IPS DF 4.7 (cell line): ENCODE data around the gene FRAS1.
"Not testable (repeated sequence)": the region's sequence is repeated elsewhere in the genome, so short reads cannot be mapped to it uniquely, and the experiment has no call there.

Source experiments
- DNase-seq: peaks from one replicate; pipeline ENCODE4 v3.0.0-alpha.2; 2013; ENCODE audit warnings: low spot score; ENCODE audit errors: extremely low read depth

FRAS1 gene

DNA sequence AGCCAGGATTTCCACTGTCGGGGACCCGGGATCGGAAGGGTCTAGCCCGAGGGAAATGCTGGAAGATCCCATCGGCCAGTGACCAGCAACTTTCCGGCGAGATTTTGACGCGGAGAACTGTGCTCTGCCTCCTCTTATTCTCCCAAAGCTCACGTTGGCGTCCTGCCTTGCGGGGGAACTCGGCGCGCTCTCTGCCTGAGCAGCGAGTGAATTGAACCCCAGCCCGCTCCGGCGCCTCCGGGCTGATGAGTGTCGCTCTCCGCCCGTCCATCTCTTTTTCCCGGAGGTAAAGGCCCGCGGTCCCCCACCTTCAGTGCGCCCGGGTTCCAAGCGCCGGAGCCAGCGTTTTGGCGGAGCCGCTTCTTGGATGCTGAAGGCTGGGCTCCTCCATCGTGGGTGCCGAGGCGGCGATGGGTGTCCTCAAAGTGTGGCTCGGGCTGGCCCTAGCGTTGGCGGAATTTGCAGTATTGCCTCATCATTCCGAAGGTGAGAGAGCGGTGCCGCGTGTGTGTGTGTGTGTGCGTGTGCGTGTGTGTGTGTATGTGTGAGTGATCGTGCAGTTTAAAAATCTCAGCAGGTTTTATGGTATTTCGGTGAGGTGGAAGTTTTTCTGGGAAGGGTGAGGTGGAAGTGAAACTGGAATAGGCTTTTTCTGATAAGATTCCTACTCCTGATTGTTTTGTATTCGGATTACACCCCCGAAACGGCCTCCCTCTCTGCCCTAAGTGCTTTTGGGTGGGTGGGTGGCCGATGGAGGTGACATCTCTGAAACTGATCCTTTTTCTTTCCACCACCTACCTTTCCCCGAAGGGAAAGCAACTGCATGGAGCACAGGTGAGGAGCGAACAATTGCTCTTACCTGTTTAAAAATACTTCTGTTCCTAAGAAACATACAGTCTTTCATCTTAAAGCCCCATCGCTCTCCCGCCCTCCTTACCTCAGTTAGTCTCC, 752 bp downstream of the FRAS1 start:
- DNase-seq = no peak

DNA sequence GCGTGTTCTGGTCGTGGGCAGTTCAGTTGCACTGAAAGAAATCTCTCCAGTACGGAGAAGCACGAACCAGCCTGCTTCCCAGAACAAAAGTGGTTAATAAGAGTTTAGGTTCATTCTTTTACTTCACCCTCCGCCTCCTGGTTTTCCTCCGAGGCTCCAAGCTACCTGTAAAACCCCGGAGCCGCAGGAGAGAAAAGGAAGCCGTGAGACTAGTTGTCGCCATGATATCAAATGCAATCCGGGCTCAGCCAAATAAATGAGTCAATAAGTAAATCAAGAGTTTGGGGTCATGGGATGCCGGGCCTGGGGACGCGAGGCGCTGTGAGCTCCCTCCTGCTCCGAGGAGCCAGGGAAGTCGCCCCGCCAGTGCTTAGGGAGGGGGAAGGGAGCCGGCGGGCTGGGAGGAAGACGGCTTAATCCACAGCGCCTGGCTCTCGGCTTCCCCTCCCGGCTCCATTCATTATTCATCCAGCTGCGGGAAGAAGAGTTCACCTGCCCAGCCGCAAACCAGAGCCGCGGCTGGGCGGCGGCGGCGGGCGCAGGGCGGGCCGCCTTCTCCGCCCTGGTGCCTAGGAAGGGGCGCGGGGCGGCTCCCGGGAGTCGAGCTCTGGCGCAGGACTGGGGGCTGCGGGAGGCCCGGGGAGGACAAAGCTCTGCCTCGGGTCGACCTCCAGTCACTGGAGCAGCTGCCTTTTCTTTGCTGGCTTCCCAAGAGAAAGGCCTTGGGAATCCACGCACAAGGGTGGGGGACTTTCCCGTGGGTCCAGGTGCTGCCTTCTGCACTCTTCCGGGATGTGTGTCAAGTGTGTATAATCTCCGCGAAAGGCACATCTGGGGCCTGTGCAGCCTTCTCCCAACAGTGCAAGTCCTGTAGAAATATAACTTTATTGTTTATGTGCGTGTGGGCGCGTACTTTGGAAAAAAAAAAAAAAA, 1.7 kb downstream of the FRAS1 start:
- DNase-seq = no peak

DNA sequence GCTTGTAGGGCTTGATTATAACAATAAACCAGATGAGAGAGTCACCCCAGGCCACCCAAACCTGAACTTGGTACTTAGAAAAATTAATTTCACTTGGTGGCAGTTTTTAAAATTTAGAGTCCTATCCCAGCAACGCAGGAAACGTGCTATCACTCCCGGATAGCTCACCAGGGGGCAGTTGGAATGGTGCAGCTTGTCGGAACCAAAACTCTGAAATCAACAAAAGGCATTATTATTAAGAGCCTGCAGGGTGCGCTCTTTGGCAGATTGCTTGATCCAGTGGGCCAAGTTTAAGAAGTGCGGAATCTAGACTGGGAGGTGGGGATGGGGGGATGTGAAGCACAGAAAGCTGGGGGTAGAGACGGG, 2.4 kb downstream of the FRAS1 start:
- DNase-seq = no peak

DNA sequence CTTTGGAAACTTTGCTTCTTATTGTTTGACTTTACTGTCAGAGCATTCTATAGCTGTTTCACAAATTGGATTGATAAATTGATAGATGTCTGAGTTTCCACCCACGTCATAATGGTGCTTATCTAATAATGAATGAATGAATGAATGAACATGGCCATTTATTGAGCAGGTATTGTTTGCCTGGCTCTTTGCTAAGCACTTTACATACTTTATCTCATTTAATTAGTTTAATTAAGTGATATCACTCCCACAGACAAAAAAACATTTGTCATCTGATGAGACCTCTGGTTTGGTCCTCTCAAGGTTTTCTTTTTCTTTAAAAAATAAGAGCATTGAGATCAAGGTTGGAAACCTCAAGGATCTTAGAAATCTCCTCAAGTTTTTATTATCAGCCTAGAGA, 2.8 kb downstream of the FRAS1 start:
- DNase-seq = no peak

DNA sequence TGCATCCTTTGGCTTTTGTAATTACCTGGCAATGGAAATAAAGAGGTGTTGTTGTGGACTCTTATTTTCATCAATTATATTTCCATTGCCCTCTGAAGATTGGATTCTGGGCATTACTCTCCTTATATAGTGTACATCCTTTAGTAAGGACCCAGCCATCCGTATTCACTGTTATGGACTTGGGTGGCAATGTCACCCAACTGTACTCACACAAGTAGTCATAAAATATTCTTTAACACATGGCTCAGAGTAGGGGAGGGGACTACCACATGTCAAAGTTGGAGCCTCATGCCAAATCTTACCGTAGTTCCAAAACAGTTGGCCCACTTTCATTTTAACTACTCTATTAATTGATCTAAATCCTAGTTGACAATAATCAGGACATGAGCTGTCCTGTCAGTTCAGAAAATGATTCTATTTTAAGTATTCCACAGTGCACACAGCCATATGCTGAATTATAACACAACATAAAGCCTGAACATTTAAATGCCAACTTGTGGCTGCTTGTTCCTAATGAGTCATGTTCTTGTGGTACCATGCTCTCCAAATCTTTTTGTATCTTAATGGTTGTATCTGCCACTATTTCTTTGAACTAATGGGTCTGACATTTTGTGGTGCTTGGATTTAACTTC, 4.9 kb downstream of the FRAS1 start:
- no peak for DNase-seq

DNA sequence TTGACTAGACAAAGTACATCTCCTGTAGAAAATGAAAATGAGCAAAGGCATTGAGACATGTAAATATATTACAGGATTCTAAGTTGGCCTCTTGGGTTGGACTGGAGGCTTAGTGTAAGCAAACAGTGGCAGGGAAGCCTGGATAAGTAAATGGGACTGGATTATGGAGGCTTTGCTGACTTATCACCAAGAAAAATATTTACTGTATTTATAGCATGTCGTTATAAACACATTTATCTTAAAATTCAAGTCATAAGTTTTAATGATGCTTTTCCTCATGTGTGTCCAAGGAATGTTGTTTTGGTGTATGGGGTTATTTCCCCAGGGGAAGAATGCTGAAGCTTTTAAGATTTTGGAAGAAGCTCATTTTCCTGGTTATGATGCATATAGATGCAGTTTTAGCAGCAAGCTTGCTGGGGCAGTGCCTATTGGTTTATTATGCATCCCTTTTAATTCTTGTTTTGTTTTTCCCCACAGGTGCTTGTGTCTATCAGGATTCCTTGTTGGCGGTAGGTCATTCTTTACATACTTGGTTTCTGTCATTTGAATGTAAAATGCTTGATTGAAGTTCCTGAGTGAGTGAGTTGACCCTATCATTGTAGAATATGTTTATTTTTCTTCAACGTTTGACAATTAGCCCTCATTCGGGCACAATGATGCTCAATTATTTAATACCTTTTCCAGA, 8.5 kb downstream of the FRAS1 start:
- DNase-seq = no peak

DNA sequence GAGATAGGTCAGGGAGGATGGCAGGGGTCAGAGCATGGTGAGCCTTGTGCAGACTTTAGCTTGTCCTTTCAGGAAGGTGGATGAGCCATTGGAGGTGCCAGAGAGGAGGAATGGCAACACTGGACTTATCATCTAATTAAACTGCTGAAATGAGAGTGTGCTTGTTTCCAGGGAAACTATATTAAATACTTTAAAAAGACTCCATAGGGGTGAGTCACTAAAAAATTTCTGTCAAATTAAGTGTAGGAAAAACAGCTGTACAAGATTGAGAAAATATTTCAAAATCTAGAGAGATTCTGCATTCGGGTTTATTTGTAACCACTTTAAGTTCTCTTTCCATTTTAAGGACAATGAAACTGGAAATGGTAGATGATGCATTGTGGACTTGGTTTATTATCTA, 11.4 kb downstream of the FRAS1 start:
- DNase-seq = no peak

DNA sequence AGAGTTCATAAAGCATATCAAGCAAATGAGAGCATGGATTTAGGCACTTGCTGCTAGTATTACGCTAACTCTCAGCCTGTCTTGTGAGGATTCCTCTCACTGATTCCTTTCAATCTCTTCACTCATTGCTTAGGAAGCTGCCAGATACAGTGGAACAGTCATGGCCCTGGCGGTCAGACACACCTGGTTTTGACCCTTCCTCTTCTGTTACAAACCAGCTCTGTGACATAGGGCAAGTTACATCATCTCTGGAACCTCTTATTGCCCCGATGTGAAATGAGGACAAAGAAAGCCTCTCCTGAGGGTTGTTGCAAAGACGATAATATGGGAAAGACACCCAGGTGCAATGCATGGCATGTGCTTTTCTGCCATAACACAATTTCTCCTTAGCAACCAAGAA, 12.2 kb downstream of the FRAS1 start:
- DNase-seq = no peak

DNA sequence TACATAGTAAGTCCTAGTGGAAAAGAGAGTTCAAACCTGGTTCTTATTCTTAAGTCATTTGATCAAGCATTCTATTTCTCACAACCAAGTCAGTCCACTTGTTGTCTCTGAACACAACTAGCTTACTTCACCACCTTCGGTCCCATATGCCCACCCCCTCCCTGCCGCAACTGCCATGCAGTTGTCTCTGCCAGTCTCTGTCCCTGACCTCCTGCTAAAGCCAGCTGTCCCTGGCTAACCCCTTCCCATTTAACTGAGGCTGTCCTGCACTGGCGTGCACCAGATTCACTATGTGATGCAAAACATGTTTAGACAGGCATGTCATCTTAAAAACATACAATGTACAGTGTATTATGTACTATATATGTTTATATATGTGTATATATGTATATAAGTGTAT, 12.7 kb downstream of the FRAS1 start:
- DNase-seq = no peak

DNA sequence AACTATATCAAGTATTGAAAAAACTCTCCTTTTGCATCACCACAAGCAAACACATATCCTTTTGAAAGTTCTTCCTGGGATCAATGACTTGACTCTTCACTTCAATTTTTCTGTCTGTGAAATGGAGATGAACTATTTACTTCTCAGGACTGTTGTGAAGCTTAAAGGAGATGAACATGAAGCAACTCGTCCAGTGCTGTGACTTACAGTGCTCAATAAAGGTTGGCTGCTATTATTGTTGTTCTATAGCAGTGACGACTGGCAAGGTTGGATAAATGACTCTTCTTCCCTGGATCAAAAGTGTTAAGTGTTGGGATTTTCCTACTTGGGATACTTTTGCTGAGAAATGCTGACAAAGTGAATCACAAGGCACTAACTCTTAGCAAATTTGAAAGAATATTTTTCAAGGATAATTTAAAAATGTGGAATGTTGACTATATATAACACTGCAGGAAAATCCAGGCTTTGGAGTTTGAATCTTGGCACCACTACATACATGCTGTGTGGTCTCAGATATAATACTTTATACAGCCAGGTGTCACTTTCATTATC, 13.7 kb downstream of the FRAS1 start:
- no peak for DNase-seq

DNA sequence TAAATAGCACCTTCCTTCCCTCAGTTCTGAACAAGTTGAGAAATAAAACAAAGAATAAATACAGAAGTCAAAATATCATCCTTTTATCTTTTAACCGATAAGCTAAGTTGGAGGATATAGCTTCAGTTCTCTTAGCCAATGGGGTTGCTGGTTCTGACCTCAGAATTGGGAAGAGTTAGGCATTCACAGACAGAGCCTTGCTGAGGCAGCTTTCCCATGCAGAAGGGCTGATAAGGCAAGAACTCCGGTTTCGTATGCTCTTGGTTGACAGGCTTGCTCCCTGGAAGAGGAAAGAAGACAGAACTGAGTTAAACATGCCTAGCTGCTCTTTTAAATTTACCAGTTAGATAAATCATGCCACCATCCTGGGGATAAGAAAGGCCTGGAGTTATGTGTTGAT, 17.6 kb downstream of the FRAS1 start:
- DNase-seq = no peak

DNA sequence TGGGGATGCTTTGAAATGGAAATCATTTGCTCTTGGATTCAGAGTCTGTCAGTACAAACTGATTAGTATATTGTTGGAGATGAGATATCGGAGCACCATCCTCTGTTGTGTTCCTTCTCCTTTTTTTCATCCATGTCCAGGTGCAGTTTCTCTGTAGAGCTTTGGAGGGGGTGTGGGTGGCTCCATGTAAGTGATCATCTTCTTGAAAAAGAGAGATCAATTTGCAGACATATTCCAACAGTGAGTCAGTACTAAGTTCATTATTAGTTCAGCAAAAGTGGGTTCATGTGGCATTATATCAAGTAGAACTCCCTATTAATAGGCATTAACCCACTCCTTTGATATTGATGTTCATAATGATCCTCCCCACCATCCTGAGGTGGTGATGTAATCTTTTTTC, 18.9 kb downstream of the FRAS1 start:
- no peak for DNase-seq

DNA sequence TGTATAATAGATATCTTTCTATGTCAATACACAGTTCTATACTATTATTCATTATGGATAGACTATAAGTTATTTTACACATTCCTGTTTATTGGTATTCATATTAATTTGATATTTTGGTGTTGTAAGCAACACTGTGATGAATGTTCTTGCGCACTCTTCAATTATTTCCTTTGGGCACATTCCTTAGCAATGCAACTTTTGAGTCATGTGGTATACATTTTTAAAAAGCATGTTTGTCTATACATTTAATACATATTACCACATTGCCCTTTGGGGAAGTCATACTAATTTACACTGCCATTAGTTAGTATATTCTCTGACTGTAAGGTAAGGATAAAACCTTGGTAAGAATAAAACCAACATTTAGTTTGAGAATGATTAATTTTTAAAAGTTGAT, 21.0 kb downstream of the FRAS1 start:
- no peak for DNase-seq

DNA sequence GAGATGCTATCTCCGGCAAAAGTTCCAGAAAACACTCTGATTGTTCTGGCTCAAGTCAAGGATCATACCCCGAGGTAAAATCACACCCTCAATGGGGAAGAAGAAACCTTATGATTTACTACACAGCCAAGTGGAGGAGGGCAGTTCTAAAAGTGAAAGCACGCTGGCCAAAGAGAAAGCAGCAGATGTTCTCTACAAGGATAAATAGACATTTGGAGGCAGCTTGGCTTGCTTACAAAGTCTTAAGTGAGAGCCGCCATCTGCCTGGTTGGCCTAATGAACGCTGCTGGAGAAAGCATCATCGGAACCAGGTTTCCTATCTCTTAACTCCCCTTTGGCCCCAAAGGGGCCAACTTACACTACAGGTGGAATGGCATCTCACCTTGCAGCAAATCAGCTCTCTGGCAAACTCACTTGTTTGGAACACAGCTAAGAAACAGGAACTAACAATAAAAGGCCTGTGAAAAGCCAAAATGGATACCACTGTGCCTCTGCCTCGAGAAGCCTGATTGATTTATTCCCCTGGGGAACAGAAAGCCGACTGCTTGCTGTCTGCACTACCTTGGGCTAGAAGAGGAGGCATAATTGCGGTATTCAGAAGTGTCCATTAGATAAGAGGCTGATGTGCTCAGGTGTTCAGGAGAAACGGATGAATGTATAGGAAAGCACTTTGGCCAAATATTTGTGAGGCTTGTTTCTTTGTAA, 22.8 kb downstream of the FRAS1 start:
- no peak for DNase-seq

DNA sequence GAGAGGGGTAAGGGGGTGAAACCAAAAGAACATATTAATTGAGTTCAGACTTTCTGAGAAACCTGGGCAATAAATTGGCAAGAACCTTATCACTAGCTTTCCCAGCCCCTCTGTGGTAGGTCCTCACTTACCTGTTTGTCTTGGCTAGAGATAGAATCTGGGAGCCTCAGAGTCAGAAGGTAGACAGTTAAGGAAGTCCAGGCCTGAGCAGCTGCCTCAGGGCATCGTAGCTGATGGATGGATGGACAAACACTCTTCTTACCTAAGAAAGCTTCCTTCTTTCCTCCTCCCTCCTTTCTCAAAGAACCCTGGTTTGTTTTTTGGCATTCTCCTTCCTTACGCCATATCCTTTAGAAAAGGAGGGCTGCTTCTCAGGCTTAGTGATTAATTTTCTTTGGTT, 24.4 kb downstream of the FRAS1 start:
- no peak for DNase-seq

DNA sequence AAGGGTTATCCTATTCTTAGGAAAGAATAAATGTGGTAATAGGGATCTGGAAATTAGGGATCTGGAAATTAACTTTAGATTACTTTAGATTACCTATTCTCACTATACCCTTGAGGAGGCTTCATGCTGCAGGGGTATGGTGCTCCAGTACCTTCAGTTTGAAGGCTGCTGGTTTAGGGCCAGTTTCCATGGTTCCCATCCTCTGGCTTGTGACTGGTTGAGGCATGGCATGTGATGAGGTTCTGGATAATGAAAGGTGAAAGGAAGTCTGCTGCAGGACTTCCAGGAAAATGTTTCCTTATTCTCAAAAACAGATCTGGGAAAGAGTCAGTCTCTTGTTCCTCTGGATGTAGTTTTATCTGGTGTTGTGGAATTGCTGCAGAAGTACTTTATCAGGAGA, 25.9 kb downstream of the FRAS1 start:
- DNase-seq = no peak

DNA sequence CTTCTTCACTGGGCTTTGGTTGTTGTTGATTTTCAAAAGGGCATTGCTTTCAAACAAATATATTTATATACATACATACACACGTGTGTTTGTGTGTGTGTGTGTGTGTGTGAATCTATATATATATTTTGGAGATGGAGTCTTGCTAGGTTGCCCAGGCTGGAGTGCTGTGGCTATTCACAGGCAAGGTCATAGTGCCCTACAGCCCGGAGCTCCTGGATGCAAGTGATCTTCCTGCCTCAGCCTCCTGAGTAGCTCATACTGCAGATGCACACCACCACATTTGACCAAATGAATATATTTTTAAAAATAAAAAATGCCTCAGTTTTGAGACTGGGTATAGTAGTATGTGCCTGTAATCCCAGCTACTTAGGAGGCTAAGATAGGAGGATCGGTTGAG, 34.4 kb downstream of the FRAS1 start:
- DNase-seq = no peak

DNA sequence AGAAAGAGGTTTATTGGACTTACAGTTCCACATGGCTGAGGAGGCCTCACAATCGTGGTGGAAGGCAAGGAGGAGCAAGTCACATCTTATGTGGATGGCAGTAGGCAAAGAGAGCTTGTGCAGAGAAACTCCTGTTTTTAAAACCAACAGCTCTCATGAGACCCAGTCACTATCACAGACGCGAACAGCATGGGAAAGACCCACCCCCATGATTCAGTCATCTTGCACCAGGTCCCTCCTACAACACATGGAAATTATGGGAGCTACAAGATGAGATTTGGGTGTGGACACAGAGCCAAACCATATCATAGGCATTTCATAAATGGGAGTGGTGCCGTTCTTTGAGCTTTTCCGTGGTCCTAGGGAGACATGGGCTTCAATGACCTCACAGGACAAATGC, 35.2 kb downstream of the FRAS1 start:
- DNase-seq = not testable (repeated sequence)

DNA sequence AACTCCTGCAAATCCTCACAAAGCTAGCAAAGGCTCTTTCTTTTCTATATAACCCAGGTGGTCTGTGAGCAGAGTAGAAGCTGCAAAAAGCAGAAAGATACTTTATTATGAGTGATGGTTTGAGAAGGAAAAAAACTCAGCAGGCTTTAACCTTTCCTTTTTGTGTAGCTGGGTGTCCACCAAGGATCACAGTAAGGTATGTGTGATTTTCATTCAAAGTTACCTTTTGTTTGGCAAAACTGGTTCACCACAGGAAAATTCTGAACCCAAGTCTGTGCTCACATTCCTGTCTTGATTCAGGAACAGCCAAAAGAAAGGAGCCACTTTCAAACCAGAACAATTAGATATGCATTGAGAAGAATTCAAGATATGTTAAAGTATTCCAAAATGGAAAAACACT, 35.7 kb downstream of the FRAS1 start:
- peak; percentile 76 for DNase-seq

DNA sequence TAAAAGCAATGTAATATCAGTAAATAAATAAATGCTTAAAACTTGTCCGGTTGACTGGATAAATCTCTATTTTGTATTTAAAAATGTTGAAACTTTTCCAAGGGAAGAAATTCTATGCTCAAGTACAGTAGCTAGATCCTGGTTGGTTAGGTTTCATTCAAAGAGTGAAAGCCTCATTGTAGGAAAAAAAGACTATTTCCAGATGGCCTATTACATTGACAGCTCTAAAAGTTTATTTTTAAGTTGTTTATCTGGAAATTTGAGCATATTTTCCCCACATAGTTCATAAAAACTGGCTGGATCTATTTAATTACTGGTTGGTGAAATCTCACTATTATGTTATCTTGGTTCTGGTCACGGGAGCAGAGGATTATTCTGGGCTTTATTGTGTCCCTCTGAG, 38.0 kb downstream of the FRAS1 start:
- DNase-seq = no peak
